B cell (primary cell): ENCODE results near the gene ULK1. TPM values are rescaled to one million over a fixed set of nuclear protein-coding genes. Genes with fewer than 3 reads are reported as not detected.

Experiments
- ATAC-seq: fragments of 200-7000 bp; cut with Tn5 transposase; one replicate; pipeline ENCODE4 v1.10.0; 2021; ENCODE audit warnings: low read depth, mild to moderate bottlenecking, moderate number of reproducible peaks, moderate library complexity
- CTCF ChIA-PET: fragments of 350-600 bp; sonication (Branson Sonifier 250); formaldehyde crosslinking; loops from one replicate; lab custom pipeline; 2021; ENCODE audit warnings: antibody characterized with exemption, inconsistent platforms; lab: Charles Lee
- POLR2A ChIA-PET: fragments of 350-600 bp; sonication (Branson Sonifier 250); formaldehyde crosslinking; loops from one replicate; lab custom pipeline; 2021; ENCODE audit warnings: antibody characterized with exemption; lab: Charles Lee
- DNase-seq: peaks from one replicate; pipeline ENCODE4 v3.0.0; 2013
- H2AFZ ChIP-seq: 2 replicates; pipeline ENCODE4 v1.6.1; 2012; ENCODE audit warnings: mild to moderate bottlenecking, low read depth, low read length; ENCODE audit not compliant: insufficient read depth, poor library complexity, severe bottlenecking
- H3K27ac ChIP-seq, 2 donors: 1 replicate in 1 of 2; 2 replicates in 1 of 2; pipeline ENCODE4 v1.5.1; 2012 to 2013; ENCODE audit warnings: low read length in 2 of 2, mild to moderate bottlenecking in 2 of 2, moderate library complexity in 1 of 2
- H3K27me3 ChIP-seq, 4 experiments: fragments of 200-600 bp in 1 of 4; sonication (generic) in 1 of 4; replicated peaks in 1 of 4; 1 replicate in 2 of 4; 2 replicates in 2 of 4; pipeline versions ENCODE4 v1.6.1 to v1.7.0; 2013 to 2016; ENCODE audit warnings: low read length in 3 of 4, mild to moderate bottlenecking in 2 of 4, mixed read lengths in 1 of 4, moderate library complexity in 1 of 4; ENCODE audit not compliant: insufficient read depth in 4 of 4, control insufficient read depth in 3 of 4; ENCODE audit errors: control extremely low read depth in 1 of 4
- H3K36me3 ChIP-seq, 2 experiments: replicated peaks in 1 of 2; 1 replicate in 1 of 2; 2 replicates in 1 of 2; pipeline versions ENCODE4 v1.6.1 to v1.7.1; 2013; ENCODE audit warnings: low read length in 1 of 2; ENCODE audit not compliant: insufficient read depth in 2 of 2, control insufficient read depth in 1 of 2; ENCODE audit errors: control extremely low read depth in 1 of 2, extremely low read depth in 1 of 2
- H3K4me1 ChIP-seq, 2 donors: fragments of 200-600 bp in 1 of 2; sonication (generic) in 1 of 2; 1 replicate in 1 of 2; 2 replicates in 1 of 2; pipeline versions ENCODE4 v1.5.1 to v1.6.1; 2013 to 2017; ENCODE audit warnings: low read length in 2 of 2; ENCODE audit not compliant: control insufficient read depth in 2 of 2, insufficient read depth in 2 of 2
- H3K4me2 ChIP-seq: replicated peaks from 2 replicates; pipeline ENCODE3; 2012; ENCODE audit warnings: mild to moderate bottlenecking, low read depth, low read length; ENCODE audit not compliant: poor library complexity, severe bottlenecking
- H3K4me3 ChIP-seq, 5 experiments: fragments of 200-600 bp in 1 of 5; sonication (generic) in 1 of 5; 1 replicate in 3 of 5; 2 replicates in 2 of 5; pipeline versions ENCODE4 v1.5.1 to v1.7.0; 2011 to 2016; ENCODE audit warnings: low read length in 4 of 5, mild to moderate bottlenecking in 4 of 5, low read depth in 2 of 5, control low read depth in 1 of 5, moderate library complexity in 1 of 5; ENCODE audit not compliant: insufficient read depth in 1 of 5; ENCODE audit errors: control extremely low read depth in 1 of 5, extremely low read depth in 1 of 5
- H3K79me2 ChIP-seq: fragments of 200-600 bp; sonication (generic); one replicate; pipeline ENCODE4 v1.6.0; 2016; ENCODE audit warnings: low read length; ENCODE audit not compliant: control insufficient read depth, insufficient read depth
- H3K9ac ChIP-seq: fragments of 200-600 bp; sonication (generic); 2 replicates; pipeline ENCODE4 v1.6.1; 2017; ENCODE audit warnings: mild to moderate bottlenecking, low read length, moderate library complexity
- H3K9me3 ChIP-seq, 3 donors: one replicate each; pipeline versions ENCODE4 v1.6.1 to v1.7.1; 2013; ENCODE audit warnings: low read length in 2 of 3; ENCODE audit not compliant: control insufficient read depth in 2 of 3, insufficient read depth in 1 of 3; ENCODE audit errors: control extremely low read depth in 1 of 3
- H4K20me1 ChIP-seq: 2 replicates; pipeline ENCODE4 v1.6.0; 2012; ENCODE audit warnings: mild to moderate bottlenecking, low read length; ENCODE audit not compliant: insufficient read depth, control insufficient read depth, poor library complexity, severe bottlenecking
- H3K27ac Mint-ChIP-seq: one replicate; pipeline ENCODE4 v1.8.0; 2021; ENCODE audit warnings: mixed read lengths
- H3K27me3 Mint-ChIP-seq: one replicate; pipeline ENCODE4 v1.8.0; 2021; ENCODE audit warnings: mixed read lengths
- H3K4me1 Mint-ChIP-seq: one replicate; pipeline ENCODE4 v1.8.0; 2021; ENCODE audit warnings: mixed read lengths
- H3K4me3 Mint-ChIP-seq: one replicate; pipeline ENCODE4 v1.8.0; 2021; ENCODE audit warnings: mixed read lengths
- H3K9me3 Mint-ChIP-seq: one replicate; pipeline ENCODE4 v1.8.0; 2022; ENCODE audit warnings: mixed read lengths; ENCODE audit not compliant: insufficient read depth
- CTCF ChIP-seq: fragments of 200-600 bp; IDR thresholded peaks from one replicate; pipeline ENCODE4 v1.8.0; 2022; ENCODE audit warnings: antibody characterized with exemption, mild to moderate bottlenecking
- EZH2 ChIP-seq: IDR thresholded peaks from 2 replicates; pipeline ENCODE4 v1.6.1; 2012; ENCODE audit warnings: borderline replicate concordance, low read depth, mild to moderate bottlenecking, moderate library complexity, low read length; ENCODE audit not compliant: insufficient read depth, poor library complexity, severe bottlenecking
- WGBS: methylation state at CpG from one replicate; pipeline ENCODE4 v1.1.5; 2013; ENCODE audit warnings: missing lambda C conversion rate; ENCODE audit not compliant: insufficient coverage; 5-methylcytosine and 5-hydroxymethylcytosine counted together
- intact Hi-C: fragments of 100-400 bp; cut with micrococcal nuclease; formaldehyde crosslinking; loops from one replicate; pipeline ENCODE4 v1.10.0; 2022
- polyA plus RNA-seq: library from polyadenylated mRNA; depleted of rRNA; stranded (reverse); fragments of >200 nt; gene quantifications from 2 replicates; pipeline ENCODE4 v1.2.3, GENCODE V29; 2012
- total RNA-seq, 2 donors: library from RNA; stranded (reverse); fragments of 120-200 nt in 1 of 2; gene quantifications; 1 replicate in 1 of 2; 2 replicates in 1 of 2; pipeline versions ENCODE4 v1.2.3 to v1.2.4, GENCODE V29; 2013 to 2022

The ULK1 gene
- total and polyA plus RNA-seq, 2 donors (not counting 1 experiment from before 2014, with no cell fraction given) = 38.9 to 59.5 TPM

GRCh38 chr12:131869871-131870418 is 24.5 kb upstream of the ULK1 start:
- H4K20me1 ChIP-seq = no peaks in the 10 kb centered on the region
- DNase-seq = no peak
- no peaks in the 10 kb centered on the region for H3K4me1 ChIP-seq
- no peak overlapping the region for H3K27ac ChIP-seq
- no peaks in the 10 kb centered on the region for H3K4me1 Mint-ChIP-seq
- no peak overlapping the region for H3K4me2 ChIP-seq
- ChIA-PET POLR2A (no interaction called here), CTCF (no interaction called here)
- H3K4me3 ChIP-seq = no peak overlapping the region
- H3K27ac Mint-ChIP-seq = no peak overlapping the region
- no peaks in the 10 kb centered on the region for H3K27me3 Mint-ChIP-seq
- no peaks in the 10 kb centered on the region for H3K79me2 ChIP-seq
- ATAC-seq = no peak
- no peak overlapping the region for H3K9ac ChIP-seq
- WGBS = 94% methylated on average over 12 of the region's 16 CpGs
- H3K9me3 ChIP-seq = peaks cover 0 to 9% (median 0%) of the 10 kb centered on the region in 3 donors
- H3K4me3 Mint-ChIP-seq = no peak overlapping the region
- peaks cover 4% of the 10 kb centered on the region for H3K9me3 Mint-ChIP-seq
- intact Hi-C loops = no loop called here
- no peaks in the 10 kb centered on the region for H3K27me3 ChIP-seq
- no peak for TF ChIP-seq EZH2
- TF ChIP-seq CTCF = no peak
- no peaks in the 10 kb centered on the region for H3K36me3 ChIP-seq
- no peak overlapping the region for H2AFZ ChIP-seq

- Histone ChIP-seq H3K9me3 (peaks cover 0 to 9% (median 0%) of the 10 kb centered on the region in 3 donors), H3K4me2 (no peak overlapping the region), H3K27ac (no peak overlapping the region), H3K27me3 (no peaks in the 10 kb centered on the region), H4K20me1 (no peaks in the 10 kb centered on the region), H3K9ac (no peak overlapping the region), H3K4me3 (no peak overlapping the region), H3K79me2 (no peaks in the 10 kb centered on the region), H3K4me1 (no peaks in the 10 kb centered on the region), H3K36me3 (no peaks in the 10 kb centered on the region), H2AFZ (no peak overlapping the region)
- H3K4me3 Mint-ChIP-seq = no peak overlapping the region
- no peaks in the 10 kb centered on the region for H3K4me1 Mint-ChIP-seq
- no peak overlapping the region for H3K27ac Mint-ChIP-seq
- CTCF ChIA-PET = no interaction called here
- DNase-seq (no peak), ATAC-seq (no peak)
- POLR2A ChIA-PET = no interaction called here
- peaks cover 4% of the 10 kb centered on the region for H3K9me3 Mint-ChIP-seq
- 93% methylated on average over 6 of the region's 6 CpGs for WGBS
- H3K27me3 Mint-ChIP-seq = no peaks in the 10 kb centered on the region
- TF ChIP-seq CTCF (no peak), EZH2 (no peak)
- intact Hi-C loops = no loop called here
Observed at GRCh38 chr12:131871677-131872076, 22.7 kb upstream of the ULK1 start.
